Activated CD8-positive, alpha-beta memory T cell treated with anti-CD3 and anti-CD28 coated beads, Interleukin-2, amount 50 U/mL, for 24 hours (primary cell): Measurements from ENCODE around the gene KNSTRN.

ENCODE experiments used
- DNase-seq: peaks from one replicate; pipeline ENCODE4 v3.0.0-alpha.2; 2020; ENCODE audit errors: extremely low read depth

KNSTRN gene

GRCh38 chr15:40429068-40429710 lies 46.7 kb downstream of the KNSTRN start:
- no peak for DNase-seq

- no peak for DNase-seq
Measured at GRCh38 chr15:40430271-40430805, 47.8 kb downstream of the KNSTRN start.

- no peak for DNase-seq
Measured at GRCh38 chr15:40435023-40435709, 52.6 kb downstream of the KNSTRN start.

GRCh38 chr15:40435710-40436089 lies 53.2 kb downstream of the KNSTRN start:
- DNase-seq = no peak

GRCh38 chr15:40436116-40436891 lies 53.8 kb downstream of the KNSTRN start:
- no peak for DNase-seq

- DNase-seq = no peak
Measured at GRCh38 chr15:40436892-40437751, 54.6 kb downstream of the KNSTRN start.

- DNase-seq = no peak
Measured at GRCh38 chr15:40437752-40438687, 55.5 kb downstream of the KNSTRN start.

GRCh38 chr15:40438712-40439111 lies 56.2 kb downstream of the KNSTRN start:
- no peak for DNase-seq

GRCh38 chr15:40439461-40439959 lies 57.0 kb downstream of the KNSTRN start:
- DNase-seq = no peak

- no peak for DNase-seq
Measured at GRCh38 chr15:40439960-40440742, 57.6 kb downstream of the KNSTRN start.

- DNase-seq = peak; percentile 93
Measured at GRCh38 chr15:40440743-40441564, 58.4 kb downstream of the KNSTRN start, which contains the start of gene BAHD1. TSS of gene BAHD1 (plus strand) at chr15:40440953. CDS start at chr15:40458465, 17,512 bp downstream.

GRCh38 chr15:40441565-40442531 lies 59.3 kb downstream of the KNSTRN start:
- no peak for DNase-seq

GRCh38 chr15:40443255-40443654 lies 60.7 kb downstream of the KNSTRN start:
- no peak for DNase-seq

- no peak for DNase-seq
Measured at GRCh38 chr15:40443846-40444245, 61.3 kb downstream of the KNSTRN start.
